ENCODE data around the gene PLCB1. TPM values are rescaled to one million over a fixed set of nuclear protein-coding genes. Genes with fewer than 3 reads are reported as not detected.

The PLCB1 gene
- total RNA-seq, 4 donors from 2014 or later: 7.2 to 28.1 (median 9.6) TPM

DNA sequence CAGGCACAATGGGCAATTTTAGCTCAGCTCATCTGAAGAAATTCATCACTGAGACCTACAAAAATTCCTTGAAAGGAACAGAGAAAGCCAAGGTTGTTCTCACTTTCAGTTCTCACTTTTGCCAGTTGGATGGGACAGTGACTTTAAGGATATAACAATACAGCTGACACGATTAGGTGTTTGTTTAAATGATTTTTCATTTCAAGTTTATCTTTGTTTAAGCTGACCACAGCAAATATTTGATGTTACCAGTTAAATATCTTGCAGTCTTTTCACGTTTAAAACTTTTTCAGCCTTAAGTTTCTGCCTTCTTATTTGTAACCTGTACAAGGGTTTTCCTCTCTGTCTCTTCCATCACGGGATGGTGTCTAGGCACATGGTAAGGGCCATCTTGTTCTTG lies 93.6 kb downstream of the PLCB1 start:
- Histone ChIP-seq H3K36me3 (no peaks in the 10 kb centered on the region), H3K4me1 (no peaks in the 10 kb centered on the region), H3K27me3 (no peaks in the 10 kb centered on the region), H3K4me3 (no peak overlapping the region), H3K9me3 (no peaks in the 10 kb centered on the region), H3K27ac (no peak overlapping the region)
- no peak for DNase-seq
- TF ChIP-seq, protein P1, sequence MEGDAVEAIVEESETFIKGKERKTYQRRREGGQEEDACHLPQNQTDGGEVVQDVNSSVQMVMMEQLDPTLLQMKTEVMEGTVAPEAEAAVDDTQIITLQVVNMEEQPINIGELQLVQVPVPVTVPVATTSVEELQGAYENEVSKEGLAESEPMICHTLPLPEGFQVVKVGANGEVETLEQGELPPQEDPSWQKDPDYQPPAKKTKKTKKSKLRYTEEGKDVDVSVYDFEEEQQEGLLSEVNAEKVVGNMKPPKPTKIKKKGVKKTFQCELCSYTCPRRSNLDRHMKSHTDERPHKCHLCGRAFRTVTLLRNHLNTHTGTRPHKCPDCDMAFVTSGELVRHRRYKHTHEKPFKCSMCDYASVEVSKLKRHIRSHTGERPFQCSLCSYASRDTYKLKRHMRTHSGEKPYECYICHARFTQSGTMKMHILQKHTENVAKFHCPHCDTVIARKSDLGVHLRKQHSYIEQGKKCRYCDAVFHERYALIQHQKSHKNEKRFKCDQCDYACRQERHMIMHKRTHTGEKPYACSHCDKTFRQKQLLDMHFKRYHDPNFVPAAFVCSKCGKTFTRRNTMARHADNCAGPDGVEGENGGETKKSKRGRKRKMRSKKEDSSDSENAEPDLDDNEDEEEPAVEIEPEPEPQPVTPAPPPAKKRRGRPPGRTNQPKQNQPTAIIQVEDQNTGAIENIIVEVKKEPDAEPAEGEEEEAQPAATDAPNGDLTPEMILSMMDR (IDR thresholded peaks at IDR 0.05): no peak
- TF ChIP-seq POLR2A (IDR thresholded peaks at IDR 0.05): no peak

DNA sequence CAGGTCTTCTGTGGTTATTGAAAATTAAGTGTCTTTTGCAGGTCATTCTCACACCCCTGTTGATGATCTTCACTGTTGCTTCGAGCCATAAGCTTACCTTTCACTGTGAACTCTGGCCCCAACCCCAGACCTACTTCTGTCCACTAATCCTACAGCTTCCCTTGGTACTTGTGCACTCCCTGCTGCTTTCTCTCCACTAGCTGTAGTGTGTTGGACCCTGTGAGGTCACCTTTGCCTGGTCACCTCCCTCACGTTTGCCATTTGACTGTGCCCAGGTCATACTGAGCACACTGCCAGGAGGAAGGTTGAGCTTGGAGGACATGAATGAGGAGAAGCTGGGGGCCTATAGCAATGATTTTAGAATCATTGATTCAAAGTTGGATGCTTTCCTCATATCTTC lies 94.0 kb downstream of the PLCB1 start:
- no peaks in the 10 kb centered on the region for H3K4me1 ChIP-seq
- H3K27me3 ChIP-seq: no peaks in the 10 kb centered on the region
- no peaks in the 10 kb centered on the region for H3K36me3 ChIP-seq
- no peak overlapping the region for H3K4me3 ChIP-seq
- no peaks in the 10 kb centered on the region for H3K9me3 ChIP-seq
- no peak for TF ChIP-seq POLR2A (IDR thresholded peaks at IDR 0.05)
- TF ChIP-seq, protein P1 (IDR thresholded peaks at IDR 0.05): no peak
- no peak for DNase-seq
- no peak overlapping the region for H3K27ac ChIP-seq

DNA sequence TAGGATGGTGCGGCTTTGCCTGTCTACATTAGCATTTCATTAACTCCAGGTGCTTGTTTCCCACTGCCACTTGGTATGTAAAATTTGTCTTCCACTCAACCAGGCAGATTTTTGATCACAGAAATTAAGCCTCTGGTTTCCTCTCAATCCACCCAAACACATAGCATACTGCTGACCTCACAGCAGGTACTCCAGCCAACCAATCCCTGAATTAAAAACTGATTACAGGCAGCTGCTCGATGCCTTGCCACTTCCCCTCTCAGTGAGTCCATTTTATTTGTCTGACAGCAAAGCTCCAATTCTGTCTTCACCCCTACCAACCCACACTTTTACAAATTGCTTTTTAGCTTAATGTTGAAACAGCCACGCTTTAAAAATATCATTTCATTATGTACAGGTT lies 95.2 kb downstream of the PLCB1 start:
- Histone ChIP-seq H3K27me3 (no peaks in the 10 kb centered on the region), H3K9me3 (no peaks in the 10 kb centered on the region), H3K36me3 (no peaks in the 10 kb centered on the region), H3K4me3 (no peak overlapping the region), H3K4me1 (no peaks in the 10 kb centered on the region), H3K27ac (no peak overlapping the region)
- DNase-seq: no peak
- no peak for TF ChIP-seq POLR2A (IDR thresholded peaks at IDR 0.05)
- TF ChIP-seq, protein P1 (IDR thresholded peaks at IDR 0.05): no peak

DNA sequence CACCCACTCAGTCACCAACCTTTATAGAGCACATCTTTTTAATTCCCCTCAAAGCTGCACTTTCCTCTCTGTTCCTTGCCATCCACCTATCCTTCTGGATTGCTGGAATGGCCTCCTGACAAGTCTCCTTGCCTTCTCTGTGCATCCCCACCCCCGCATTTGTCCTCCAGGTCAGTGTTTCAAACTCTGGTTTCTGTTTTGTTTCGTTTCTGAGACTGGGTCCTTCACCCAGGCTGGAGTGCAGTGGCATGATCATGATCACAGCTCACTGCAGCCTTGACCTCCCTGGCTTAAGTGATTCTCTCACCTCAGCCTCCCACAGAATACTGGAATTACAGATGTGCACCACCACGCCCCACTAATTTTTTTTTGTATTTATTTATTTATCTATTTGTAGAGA lies 96.2 kb downstream of the PLCB1 start:
- no peaks in the 10 kb centered on the region for H3K9me3 ChIP-seq
- H3K4me1 ChIP-seq: peaks cover 0 to 3% (median 0%) of the 10 kb centered on the region in 4 donors
- TF ChIP-seq, protein P1 (IDR thresholded peaks at IDR 0.05): no peak
- no peak for TF ChIP-seq POLR2A (IDR thresholded peaks at IDR 0.05)
- no peak for DNase-seq
- no peak overlapping the region for H3K27ac ChIP-seq
- H3K27me3 ChIP-seq: no peaks in the 10 kb centered on the region
- H3K4me3 ChIP-seq: no peak overlapping the region
- H3K36me3 ChIP-seq: no peaks in the 10 kb centered on the region

DNA sequence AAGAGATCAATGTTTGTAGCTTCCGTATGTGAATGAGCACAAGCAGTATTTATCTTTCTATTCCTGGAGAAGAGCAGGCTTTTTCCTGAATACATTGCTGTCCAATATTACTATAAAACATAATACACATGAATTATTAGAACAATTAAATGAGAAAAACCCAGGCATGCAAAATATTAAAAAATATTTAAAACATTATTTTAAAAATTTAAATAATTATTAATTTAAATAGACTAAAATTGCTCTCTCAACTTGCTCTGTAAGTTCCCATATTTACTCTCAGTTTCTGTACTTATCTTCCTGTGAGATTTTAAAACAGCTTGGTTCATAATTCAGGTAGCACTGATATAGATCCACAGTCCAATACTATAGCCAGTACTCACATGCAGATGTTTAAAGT lies 97.0 kb downstream of the PLCB1 start:
- Histone ChIP-seq H3K27ac (no peak overlapping the region), H3K4me3 (no peak overlapping the region)

More for the DNA sequence above, 97.0 kb downstream of the PLCB1 start:
- Histone ChIP-seq H3K9me3 (no peaks in the 10 kb centered on the region), H3K4me1 (peaks cover 0 to 3% (median 0%) of the 10 kb centered on the region in 4 donors), H3K27me3 (no peaks in the 10 kb centered on the region), H3K36me3 (no peaks in the 10 kb centered on the region)
- no peak for DNase-seq
- TF ChIP-seq POLR2A (IDR thresholded peaks at IDR 0.05): no peak
- TF ChIP-seq, protein P1 (IDR thresholded peaks at IDR 0.05): no peak

Data from Peyer's patch (tissue), 4 donors.